ENCODE data around the gene XYLT2.

DNA sequence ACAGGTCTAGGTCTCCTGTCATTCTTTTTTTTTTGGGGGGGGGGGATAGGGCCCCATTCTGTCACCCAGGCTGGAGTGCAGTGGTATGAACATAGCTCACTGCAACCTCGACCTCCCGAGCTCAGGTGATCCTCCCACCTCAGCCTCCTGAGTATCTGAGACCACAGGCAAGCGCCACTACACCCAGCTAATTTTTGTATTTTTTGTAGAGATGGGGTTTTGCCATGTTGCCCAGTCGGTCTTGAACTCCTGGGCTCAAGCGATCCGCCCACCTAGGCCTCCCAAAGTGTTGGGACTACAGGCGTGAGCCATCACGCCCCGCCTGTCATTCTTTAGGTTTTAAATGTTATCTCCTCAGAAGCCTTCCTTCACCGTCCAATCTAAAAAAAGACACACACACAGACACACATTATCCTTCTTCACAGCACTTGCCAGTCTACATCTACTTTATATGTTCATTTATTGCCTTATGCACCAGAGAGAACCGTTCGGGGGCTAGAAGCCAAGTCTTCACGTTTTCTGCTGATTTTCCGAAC is 26.4 kb downstream of the XYLT2 start:
- no peak for TF ChIP-seq CTCF (IDR thresholded peaks at IDR 0.05 in 2 of 3, conservative IDR thresholded peaks at IDR 0.05 in 1 of 3; ENCODE audit: control insufficient read depth in 2 of 3, extremely low read depth in 1 of 3, insufficient read depth in 1 of 3, low read depth in 3 of 3, low read length in 3 of 3)
- no peak for TF ChIP-seq POLR2A (IDR thresholded peaks at IDR 0.05; ENCODE audit: low read depth, low read length)
- TF ChIP-seq USF1 (IDR thresholded peaks at IDR 0.05; ENCODE audit: borderline replicate concordance, extremely low read length, insufficient read depth, low read depth, low read length): no peak
- no peak for TF ChIP-seq SREBF1 (IDR thresholded peaks at IDR 0.05; ENCODE audit: low read length)
- no peak for TF ChIP-seq GABPA (IDR thresholded peaks at IDR 0.05; ENCODE audit: low read depth)
- TF ChIP-seq MXI1 (IDR thresholded peaks at IDR 0.05; ENCODE audit: low read depth, low read length): no peak
- no peak for TF ChIP-seq EZH2 (IDR thresholded peaks at IDR 0.05; ENCODE audit: borderline replicate concordance, control insufficient read depth, low read depth, low read length)
- no peak for TF ChIP-seq BCLAF1 (IDR thresholded peaks at IDR 0.05)
- no peak for TF ChIP-seq POLR2AphosphoS5 (IDR thresholded peaks at IDR 0.05; ENCODE audit: low read length)
- no peak for TF ChIP-seq SRF (IDR thresholded peaks at IDR 0.05; ENCODE audit: low read depth in 2 of 2, low read length in 2 of 2)
- TF ChIP-seq BRCA1 (IDR thresholded peaks at IDR 0.05; ENCODE audit: low read depth, low read length): no peak
- TF ChIP-seq EP300 (IDR thresholded peaks at IDR 0.05; ENCODE audit: borderline replicate concordance in 1 of 2, control insufficient read depth in 1 of 2, low read depth in 2 of 2, low read length in 2 of 2): no peak
- TF ChIP-seq SUZ12 (IDR thresholded peaks at IDR 0.05; ENCODE audit: unreplicated experiment): no peak

Measured in GM12878 (cell line).